ENCODE measurements around the gene RNU6-9.

The RNU6-9 gene

GRCh38 chr19:855142-855541 is 38.1 kb upstream of the RNU6-9 start:
- no peak for TF ChIP-seq CTCF (IDR thresholded peaks at IDR 0.05; ENCODE audit: borderline replicate concordance, control extremely low read depth, extremely low read depth, insufficient read depth, missing control alignments)
- in situ Hi-C loops (cut with MboI; ENCODE audit: low sequenced_read_pairs, unreplicated experiment) = no loop called here
- DNase-seq (ENCODE audit: low spot score) = no peak

GRCh38 chr19:855566-856120 is 37.6 kb upstream of the RNU6-9 start:
- in situ Hi-C loops (cut with MboI; ENCODE audit: low sequenced_read_pairs, unreplicated experiment) = no loop called here
- no peak for DNase-seq (ENCODE audit: low spot score)
- TF ChIP-seq CTCF (IDR thresholded peaks at IDR 0.05; ENCODE audit: borderline replicate concordance, control extremely low read depth, extremely low read depth, insufficient read depth, missing control alignments) = no peak

DNA sequence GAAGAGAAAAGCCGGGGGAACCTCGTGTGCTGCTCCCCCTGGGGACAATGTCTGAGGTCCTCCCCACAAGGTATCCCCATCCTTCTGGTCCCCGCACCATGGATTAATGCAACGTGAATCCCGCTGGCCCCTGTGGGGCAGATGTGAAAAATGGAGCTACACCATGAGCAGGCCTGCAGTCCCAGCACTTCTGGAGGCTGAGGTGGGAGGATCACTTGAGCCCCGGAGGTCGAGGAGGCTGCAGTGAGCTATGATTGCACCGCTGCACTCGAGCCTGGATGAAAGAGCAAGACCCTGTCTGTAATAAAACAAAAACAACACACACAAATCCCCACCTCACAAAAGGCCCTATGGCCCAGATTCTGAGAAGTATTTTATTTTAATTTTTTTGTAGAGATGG is 35.0 kb upstream of the RNU6-9 start:
- in situ Hi-C loops (cut with MboI; ENCODE audit: low sequenced_read_pairs, unreplicated experiment) = no loop called here
- no peak for TF ChIP-seq CTCF (IDR thresholded peaks at IDR 0.05; ENCODE audit: borderline replicate concordance, control extremely low read depth, extremely low read depth, insufficient read depth, missing control alignments)
- DNase-seq (ENCODE audit: low spot score) = no peak

DNA sequence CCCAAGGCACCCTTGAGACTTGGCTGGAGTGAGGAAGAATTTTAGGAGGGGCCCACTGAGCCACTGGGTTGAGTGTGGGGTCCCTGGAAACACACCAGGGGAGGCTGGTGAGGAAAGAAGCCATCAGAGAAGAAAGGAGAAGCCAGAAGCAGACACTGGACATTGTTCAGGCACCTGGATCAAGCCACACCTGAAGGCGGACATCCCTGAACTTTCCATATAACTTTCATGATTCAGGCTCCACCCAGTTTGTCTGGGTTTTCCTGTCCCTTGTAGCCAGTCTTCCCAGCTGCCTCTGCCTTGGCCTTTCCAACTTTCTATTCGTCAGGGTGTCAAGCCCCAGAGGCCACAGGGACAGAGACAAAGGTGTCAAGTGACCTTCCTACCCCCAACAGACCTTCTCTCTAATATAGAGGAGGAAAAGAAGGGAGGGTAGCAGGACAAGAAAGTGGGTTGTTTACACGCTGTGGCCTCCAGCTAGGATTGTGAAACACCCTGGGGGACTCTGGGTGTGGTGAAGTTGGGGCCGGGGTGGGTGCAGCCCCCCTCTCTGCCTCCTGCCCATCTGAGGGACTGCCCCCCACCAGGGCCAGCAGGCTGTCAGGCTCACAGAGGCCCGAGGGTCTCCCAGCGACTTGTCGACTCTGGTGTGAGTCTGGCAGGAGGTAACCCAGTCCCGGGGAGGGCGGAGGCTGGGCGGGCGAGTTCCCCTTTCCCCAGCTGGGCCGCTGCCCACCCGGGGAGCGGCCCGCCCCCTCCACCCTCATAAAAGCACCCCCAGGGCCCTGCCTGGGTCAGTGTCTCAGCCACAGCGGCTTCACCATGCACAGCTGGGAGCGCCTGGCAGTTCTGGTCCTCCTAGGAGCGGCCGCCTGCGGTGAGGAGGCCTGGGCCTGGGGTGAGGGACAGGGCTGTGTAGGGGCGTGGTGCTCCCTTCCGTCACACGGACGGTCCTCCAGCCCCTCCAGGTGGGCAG is 34.1 kb upstream of the RNU6-9 start, which contains the start of gene CFD:
TSS of gene CFD (plus strand) at position 797 of the 976 bp plus-strand sequence. CDS start at position 823, 26 bp downstream.
- DNase-seq (ENCODE audit: low spot score) = no peak
- TF ChIP-seq CTCF (IDR thresholded peaks at IDR 0.05; ENCODE audit: borderline replicate concordance, control extremely low read depth, extremely low read depth, insufficient read depth, missing control alignments) = no peak
- in situ Hi-C loops (cut with MboI; ENCODE audit: low sequenced_read_pairs, unreplicated experiment) = no loop called here

DNA sequence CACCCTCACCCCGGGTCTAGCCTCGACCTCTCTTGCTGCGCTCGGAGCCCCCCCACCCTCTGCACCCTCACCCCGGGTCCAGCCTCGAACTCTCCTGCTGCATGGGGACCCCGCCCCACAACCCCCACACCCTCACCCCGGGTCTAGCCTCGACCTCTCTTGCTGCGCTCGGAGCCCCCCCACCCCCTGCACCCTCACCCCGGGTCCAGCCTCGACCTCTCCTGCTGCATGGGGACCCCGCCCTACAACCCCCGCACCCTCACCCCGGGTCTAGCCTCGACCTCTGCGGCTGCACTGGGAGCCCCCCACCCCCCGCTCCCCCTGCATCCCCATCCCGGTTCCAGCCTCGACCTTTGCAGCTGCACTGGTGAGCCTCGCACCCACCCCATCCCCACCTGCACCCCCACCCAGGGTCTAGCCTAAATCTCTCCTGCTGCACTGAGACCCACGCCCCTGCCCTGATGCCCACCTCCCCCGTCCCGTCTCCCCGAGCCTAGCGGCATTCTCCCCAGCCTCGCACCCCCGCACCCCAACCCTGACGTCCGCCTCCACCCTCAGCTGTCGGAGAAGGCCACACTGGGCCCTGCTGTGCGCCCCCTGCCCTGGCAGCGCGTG is 32.0 kb upstream of the RNU6-9 start:
- no peak for DNase-seq (ENCODE audit: low spot score)
- in situ Hi-C loops (cut with MboI; ENCODE audit: low sequenced_read_pairs, unreplicated experiment) = loop anchor here (10.0 kb wide), 1 partner anchor 54 kb away; the partner anchor contains the start of genes KISS1R and R3HDM4
- TF ChIP-seq CTCF (IDR thresholded peaks at IDR 0.05; ENCODE audit: borderline replicate concordance, control extremely low read depth, extremely low read depth, insufficient read depth, missing control alignments) = no peak

All from GM13976 (cell line).